ENCODE data around the gene NFIX. TPM values are rescaled to one million over a fixed set of nuclear protein-coding genes. Genes with fewer than 3 reads are reported as not detected.

NFIX gene
- total RNA-seq, 1 donor, result 114 TPM

GRCh38 chr19:13097463-13098258 lies 102.4 kb downstream of the NFIX start:
- Histone ChIP-seq H4K20me1 (ENCODE audit: insufficient read depth, low read length) (peaks cover 21% of the 10 kb centered on the region), H3K4me2 (ENCODE audit: insufficient read depth, low read length) (peak overlapping the region; percentile 28), H3K36me3 (ENCODE audit: insufficient read depth, low read length) (peaks cover 16% of the 10 kb centered on the region), H3K9me3 (ENCODE audit: low read depth, low read length) (no peaks in the 10 kb centered on the region), H2AFZ (ENCODE audit: low read length) (no peak overlapping the region), H3K4me1 (ENCODE audit: insufficient read depth, low read length) (peaks cover 12% of the 10 kb centered on the region), H3K27me3 (ENCODE audit: insufficient read depth, low read length) (no peaks in the 10 kb centered on the region), H3K79me2 (ENCODE audit: insufficient read depth, low read length) (no peaks in the 10 kb centered on the region), H3K4me3 (ENCODE audit: insufficient read depth, low read length) (no peak overlapping the region), H3K27ac (ENCODE audit: low read depth, low read length) (no peak overlapping the region)
- no peak for TF ChIP-seq CTCF (IDR thresholded peaks at IDR 0.05; ENCODE audit: extremely low read depth, low read depth, low read length)
- peak; percentile 97 for DNase-seq (ENCODE audit: insufficient read length, low spot score, missing footprints)

GRCh38 chr19:13098277-13099072 lies 103.2 kb downstream of the NFIX start:
- Histone ChIP-seq H3K4me2 (ENCODE audit: insufficient read depth, low read length) (peak overlapping the region; percentile 51), H3K4me3 (ENCODE audit: insufficient read depth, low read length) (peak overlapping the region; percentile 19), H3K27ac (ENCODE audit: low read depth, low read length) (no peak overlapping the region), H4K20me1 (ENCODE audit: insufficient read depth, low read length) (peaks cover 17% of the 10 kb centered on the region), H3K79me2 (ENCODE audit: insufficient read depth, low read length) (no peaks in the 10 kb centered on the region), H3K9me3 (ENCODE audit: low read depth, low read length) (no peaks in the 10 kb centered on the region), H3K4me1 (ENCODE audit: insufficient read depth, low read length) (peaks cover 11% of the 10 kb centered on the region), H2AFZ (ENCODE audit: low read length) (no peak overlapping the region), H3K27me3 (ENCODE audit: insufficient read depth, low read length) (no peaks in the 10 kb centered on the region), H3K36me3 (ENCODE audit: insufficient read depth, low read length) (peaks cover 14% of the 10 kb centered on the region)
- no peak for TF ChIP-seq CTCF (IDR thresholded peaks at IDR 0.05; ENCODE audit: extremely low read depth, low read depth, low read length)
- peak; percentile 98 for DNase-seq (ENCODE audit: insufficient read length, low spot score, missing footprints)

- Histone ChIP-seq H3K27ac (ENCODE audit: low read depth, low read length) (no peak overlapping the region), H3K79me2 (ENCODE audit: insufficient read depth, low read length) (no peaks in the 10 kb centered on the region), H3K9me3 (ENCODE audit: low read depth, low read length) (no peaks in the 10 kb centered on the region), H3K4me2 (ENCODE audit: insufficient read depth, low read length) (no peak overlapping the region), H3K27me3 (ENCODE audit: insufficient read depth, low read length) (no peaks in the 10 kb centered on the region), H4K20me1 (ENCODE audit: insufficient read depth, low read length) (peaks cover 9% of the 10 kb centered on the region), H2AFZ (ENCODE audit: low read length) (no peak overlapping the region), H3K4me1 (ENCODE audit: insufficient read depth, low read length) (peaks cover 10% of the 10 kb centered on the region), H3K4me3 (ENCODE audit: insufficient read depth, low read length) (no peak overlapping the region), H3K36me3 (ENCODE audit: insufficient read depth, low read length) (peaks cover 6% of the 10 kb centered on the region)
- no peak for TF ChIP-seq CTCF (IDR thresholded peaks at IDR 0.05; ENCODE audit: extremely low read depth, low read depth, low read length)
- DNase-seq (ENCODE audit: insufficient read length, low spot score, missing footprints), result peak; percentile 95
Observed at GRCh38 chr19:13099073-13099999, 104.1 kb downstream of the NFIX start.
